GM23338 (cell line): Measurements from ENCODE around the gene STIM1. TPM values are rescaled to one million over a fixed set of nuclear protein-coding genes. Genes with fewer than 3 reads are reported as not detected.

ENCODE experiments used
- ATAC-seq: fragments of 200-7000 bp; cut with Tn5 transposase; 3 replicates; pipeline ENCODE4 v1.9.1; 2020
- DNase-seq: peaks from one replicate; pipeline ENCODE4 v3.0.0-alpha.2; 2015; ENCODE audit warnings: low spot score
- H2AFZ ChIP-seq: fragments of 200-600 bp; sonication (generic); 2 replicates; pipeline ENCODE4 v1.8.0; 2016; ENCODE audit warnings: antibody characterized with exemption, mild to moderate bottlenecking, moderate library complexity
- H3F3A ChIP-seq: fragments of 200-600 bp; sonication (generic); replicated peaks from 2 replicates; pipeline ENCODE4 v1.8.0; 2017; ENCODE audit warnings: antibody characterized with exemption, mixed run types, low read depth
- H3K27ac ChIP-seq: fragments of 200-600 bp; sonication (generic); 2 replicates; pipeline ENCODE4 v1.6.1; 2016; ENCODE audit warnings: low read depth
- H3K27me3 ChIP-seq: fragments of 200-600 bp; sonication (generic); 2 replicates; pipeline ENCODE4 v1.8.0; 2016; ENCODE audit warnings: mild to moderate bottlenecking, mixed run types, moderate library complexity; ENCODE audit not compliant: insufficient read depth
- H3K36me3 ChIP-seq: fragments of 200-600 bp; sonication (generic); 2 replicates; pipeline ENCODE4 v1.8.0; 2016; ENCODE audit warnings: mild to moderate bottlenecking; ENCODE audit not compliant: insufficient read depth
- H3K4me1 ChIP-seq: fragments of 200-600 bp; sonication (generic); 2 replicates; pipeline ENCODE4 v1.8.0; 2016; ENCODE audit warnings: mild to moderate bottlenecking, moderate library complexity; ENCODE audit not compliant: insufficient read depth
- H3K4me2 ChIP-seq: fragments of 200-600 bp; sonication (generic); 2 replicates; pipeline ENCODE4 v1.7.1; 2017; ENCODE audit warnings: mixed run types
- H3K4me3 ChIP-seq: fragments of 200-600 bp; sonication (generic); 2 replicates; pipeline ENCODE4 v1.6.1; 2016; ENCODE audit warnings: mixed run types
- H3K79me2 ChIP-seq: fragments of 200-600 bp; sonication (generic); replicated peaks from 2 replicates; pipeline ENCODE4 v1.8.0; 2017; ENCODE audit warnings: mild to moderate bottlenecking; ENCODE audit not compliant: insufficient read depth
- H3K9me2 ChIP-seq: fragments of 200-600 bp; sonication (generic); 2 replicates; pipeline ENCODE4 v1.8.0; 2017; ENCODE audit not compliant: insufficient read depth
- H4K20me1 ChIP-seq: fragments of 200-600 bp; sonication (generic); replicated peaks from 2 replicates; pipeline ENCODE4 v1.8.0; 2017; ENCODE audit warnings: mild to moderate bottlenecking; ENCODE audit not compliant: insufficient read depth
- H3K27ac Mint-ChIP-seq: 2 replicates; pipeline ENCODE4 v1.8.0; 2020; ENCODE audit warnings: inconsistent platforms, mild to moderate bottlenecking, moderate library complexity, mixed read lengths
- H3K27me3 Mint-ChIP-seq: 3 replicates; pipeline ENCODE4 v1.8.0; 2022; ENCODE audit warnings: low read depth, mild to moderate bottlenecking, moderate library complexity, mixed read lengths, inconsistent platforms; ENCODE audit not compliant: insufficient read depth, poor library complexity
- H3K36me3 Mint-ChIP-seq: 3 replicates; pipeline ENCODE4 v1.8.0; 2021; ENCODE audit warnings: low read depth, mild to moderate bottlenecking, inconsistent platforms, moderate library complexity, mixed read lengths
- H3K4me1 Mint-ChIP-seq: 3 replicates; pipeline ENCODE4 v1.8.0; 2020; ENCODE audit warnings: mild to moderate bottlenecking, inconsistent platforms, mixed read lengths
- H3K4me3 Mint-ChIP-seq: 3 replicates; pipeline ENCODE4 v1.8.0; 2021; ENCODE audit warnings: moderate library complexity, mild to moderate bottlenecking, inconsistent platforms, mixed read lengths
- H3K9me3 Mint-ChIP-seq: 3 replicates; pipeline ENCODE4 v1.8.0; 2020; ENCODE audit warnings: moderate library complexity, mild to moderate bottlenecking, inconsistent platforms, mixed read lengths
- EZH2phosphoT487 ChIP-seq: fragments of 200-600 bp; sonication (generic); IDR thresholded peaks from one replicate; pipeline ENCODE4 v1.8.1; 2018; ENCODE audit warnings: antibody characterized with exemption; ENCODE audit not compliant: unreplicated experiment
- JUNB ChIP-seq: IDR thresholded peaks from one replicate; pipeline ENCODE4 v1.6.1; 2016; ENCODE audit warnings: antibody characterized with exemption; ENCODE audit not compliant: unreplicated experiment
- POLR2AphosphoS5 ChIP-seq: IDR thresholded peaks from 2 replicates; pipeline ENCODE4 v1.6.1; 2016; ENCODE audit warnings: antibody characterized with exemption, low read depth
- STAT1 ChIP-seq: IDR thresholded peaks from one replicate; pipeline ENCODE4 v1.6.1; 2016; ENCODE audit warnings: antibody characterized with exemption; ENCODE audit not compliant: unreplicated experiment
- ZNF114 ChIP-seq: fragments of 250-450 bp; sonication (Bioruptor Pico); IDR thresholded peaks from 2 replicates; pipeline ENCODE4 v1.5.0; 2020; ENCODE audit warnings: mild to moderate bottlenecking, moderate library complexity
- ZNF331 ChIP-seq: fragments of 250-450 bp; sonication (Bioruptor Pico); IDR thresholded peaks from 2 replicates; pipeline ENCODE4 v1.5.0; 2020; ENCODE audit warnings: low read depth, mild to moderate bottlenecking, moderate library complexity
- polyA plus RNA-seq: library from polyadenylated mRNA; unstranded; fragments of >200 nt; fragmentation: Nextera tagmentation; extraction: Ambion mirVana; gene quantifications from 2 replicates; pipeline ENCODE4 v1.2.1, GENCODE V29; 2016
- total RNA-seq: library from RNA; depleted of rRNA; stranded (reverse); fragments of >200 nt; shearing (Covaris generic); gene quantifications from 2 replicates; pipeline ENCODE4 v1.2.3, GENCODE V29; 2014
- TF ChIP-seq, protein P1 (sequence below): IDR thresholded peaks from one replicate; pipeline ENCODE4 v1.6.1; 2018; ENCODE audit warnings: antibody characterized with exemption; ENCODE audit not compliant: unreplicated experiment
- TF ChIP-seq, protein P2 (sequence below), 2 experiments: fragments of 200-600 bp in 1 of 2; sonication (generic) in 1 of 2; conservative IDR thresholded peaks; 2 replicates each; pipeline versions ENCODE4 v1.5.1 to v1.6.1; 2016 to 2017; ENCODE audit warnings: antibody characterized with exemption in 2 of 2, low read depth in 2 of 2, mild to moderate bottlenecking in 2 of 2, moderate library complexity in 1 of 2
- TF ChIP-seq, protein P3 (sequence below): IDR thresholded peaks from 2 replicates; pipeline ENCODE4 v1.6.1; 2016; ENCODE audit warnings: antibody characterized with exemption

Gene STIM1
- total and polyA plus RNA-seq, 2 experiments from 2014 or later, result 3.5 to 14.0 TPM

GRCh38 chr11:3845670-3846069 lies 9.8 kb upstream of the STIM1 start:
- ATAC-seq (no peak), DNase-seq (no peak)
- Histone ChIP-seq H3K27me3 (no peaks in the 10 kb centered on the region), H3K9me2 (no peaks in the 10 kb centered on the region), H3F3A (no peaks in the 10 kb centered on the region), H3K27ac (no peak overlapping the region), H3K4me1 (peaks cover 4% of the 10 kb centered on the region; the same call in 1 of the 2 replicates), H3K4me3 (no peak overlapping the region), H3K4me2 (no peak overlapping the region), H4K20me1 (no peaks in the 10 kb centered on the region), H3K79me2 (no peaks in the 10 kb centered on the region), H2AFZ (no peak overlapping the region), H3K36me3 (no peaks in the 10 kb centered on the region)
- peaks cover 7% of the 10 kb centered on the region for H3K27me3 Mint-ChIP-seq
- H3K4me3 Mint-ChIP-seq, result no peak overlapping the region
- TF ChIP-seq STAT1 (no peak), ZNF114 (CRISPR knock-in tag) (no peak), POLR2AphosphoS5 (no peak)
- TF ChIP-seq, protein P1, sequence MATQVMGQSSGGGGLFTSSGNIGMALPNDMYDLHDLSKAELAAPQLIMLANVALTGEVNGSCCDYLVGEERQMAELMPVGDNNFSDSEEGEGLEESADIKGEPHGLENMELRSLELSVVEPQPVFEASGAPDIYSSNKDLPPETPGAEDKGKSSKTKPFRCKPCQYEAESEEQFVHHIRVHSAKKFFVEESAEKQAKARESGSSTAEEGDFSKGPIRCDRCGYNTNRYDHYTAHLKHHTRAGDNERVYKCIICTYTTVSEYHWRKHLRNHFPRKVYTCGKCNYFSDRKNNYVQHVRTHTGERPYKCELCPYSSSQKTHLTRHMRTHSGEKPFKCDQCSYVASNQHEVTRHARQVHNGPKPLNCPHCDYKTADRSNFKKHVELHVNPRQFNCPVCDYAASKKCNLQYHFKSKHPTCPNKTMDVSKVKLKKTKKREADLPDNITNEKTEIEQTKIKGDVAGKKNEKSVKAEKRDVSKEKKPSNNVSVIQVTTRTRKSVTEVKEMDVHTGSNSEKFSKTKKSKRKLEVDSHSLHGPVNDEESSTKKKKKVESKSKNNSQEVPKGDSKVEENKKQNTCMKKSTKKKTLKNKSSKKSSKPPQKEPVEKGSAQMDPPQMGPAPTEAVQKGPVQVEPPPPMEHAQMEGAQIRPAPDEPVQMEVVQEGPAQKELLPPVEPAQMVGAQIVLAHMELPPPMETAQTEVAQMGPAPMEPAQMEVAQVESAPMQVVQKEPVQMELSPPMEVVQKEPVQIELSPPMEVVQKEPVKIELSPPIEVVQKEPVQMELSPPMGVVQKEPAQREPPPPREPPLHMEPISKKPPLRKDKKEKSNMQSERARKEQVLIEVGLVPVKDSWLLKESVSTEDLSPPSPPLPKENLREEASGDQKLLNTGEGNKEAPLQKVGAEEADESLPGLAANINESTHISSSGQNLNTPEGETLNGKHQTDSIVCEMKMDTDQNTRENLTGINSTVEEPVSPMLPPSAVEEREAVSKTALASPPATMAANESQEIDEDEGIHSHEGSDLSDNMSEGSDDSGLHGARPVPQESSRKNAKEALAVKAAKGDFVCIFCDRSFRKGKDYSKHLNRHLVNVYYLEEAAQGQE, result no peak
- TF ChIP-seq, protein P2, sequence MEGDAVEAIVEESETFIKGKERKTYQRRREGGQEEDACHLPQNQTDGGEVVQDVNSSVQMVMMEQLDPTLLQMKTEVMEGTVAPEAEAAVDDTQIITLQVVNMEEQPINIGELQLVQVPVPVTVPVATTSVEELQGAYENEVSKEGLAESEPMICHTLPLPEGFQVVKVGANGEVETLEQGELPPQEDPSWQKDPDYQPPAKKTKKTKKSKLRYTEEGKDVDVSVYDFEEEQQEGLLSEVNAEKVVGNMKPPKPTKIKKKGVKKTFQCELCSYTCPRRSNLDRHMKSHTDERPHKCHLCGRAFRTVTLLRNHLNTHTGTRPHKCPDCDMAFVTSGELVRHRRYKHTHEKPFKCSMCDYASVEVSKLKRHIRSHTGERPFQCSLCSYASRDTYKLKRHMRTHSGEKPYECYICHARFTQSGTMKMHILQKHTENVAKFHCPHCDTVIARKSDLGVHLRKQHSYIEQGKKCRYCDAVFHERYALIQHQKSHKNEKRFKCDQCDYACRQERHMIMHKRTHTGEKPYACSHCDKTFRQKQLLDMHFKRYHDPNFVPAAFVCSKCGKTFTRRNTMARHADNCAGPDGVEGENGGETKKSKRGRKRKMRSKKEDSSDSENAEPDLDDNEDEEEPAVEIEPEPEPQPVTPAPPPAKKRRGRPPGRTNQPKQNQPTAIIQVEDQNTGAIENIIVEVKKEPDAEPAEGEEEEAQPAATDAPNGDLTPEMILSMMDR (conservative IDR thresholded peaks at IDR 0.05; ENCODE audit: low read depth in 2 of 2), result no peak
- no peak overlapping the region for H3K27ac Mint-ChIP-seq
- no peaks in the 10 kb centered on the region for H3K36me3 Mint-ChIP-seq
- H3K9me3 Mint-ChIP-seq, result no peaks in the 10 kb centered on the region
- H3K4me1 Mint-ChIP-seq, result peaks cover 9% of the 10 kb centered on the region; the same call in 2 of the 3 replicates

GRCh38 chr11:3849297-3849874 lies 6.1 kb upstream of the STIM1 start:
- no peaks in the 10 kb centered on the region for H3K79me2 ChIP-seq
- Mint-ChIP-seq H3K36me3 (no peaks in the 10 kb centered on the region; the same call in 2 of the 3 replicates), H3K9me3 (no peaks in the 10 kb centered on the region), H3K4me1 (peaks cover 8% of the 10 kb centered on the region), H3K27ac (no peak overlapping the region), H3K27me3 (no peaks in the 10 kb centered on the region), H3K4me3 (no peak overlapping the region)
- H3F3A ChIP-seq, result peaks cover 5% of the 10 kb centered on the region; the same call in 1 of the 2 replicates
- DNase-seq, result peak; percentile 66
- H3K4me3 ChIP-seq, result no peak overlapping the region
- no peaks in the 10 kb centered on the region for H3K36me3 ChIP-seq
- H3K4me1 ChIP-seq, result peaks cover 8% of the 10 kb centered on the region
- TF ChIP-seq ZNF114 (CRISPR knock-in tag) (no peak), EZH2phosphoT487 (no peak), ZNF331 (CRISPR knock-in tag) (no peak), JUNB (no peak)
- TF ChIP-seq, protein P2 (conservative IDR thresholded peaks at IDR 0.05; ENCODE audit: low read depth in 2 of 2), result peak; percentile 68 to 80
- TF ChIP-seq, protein P3, sequence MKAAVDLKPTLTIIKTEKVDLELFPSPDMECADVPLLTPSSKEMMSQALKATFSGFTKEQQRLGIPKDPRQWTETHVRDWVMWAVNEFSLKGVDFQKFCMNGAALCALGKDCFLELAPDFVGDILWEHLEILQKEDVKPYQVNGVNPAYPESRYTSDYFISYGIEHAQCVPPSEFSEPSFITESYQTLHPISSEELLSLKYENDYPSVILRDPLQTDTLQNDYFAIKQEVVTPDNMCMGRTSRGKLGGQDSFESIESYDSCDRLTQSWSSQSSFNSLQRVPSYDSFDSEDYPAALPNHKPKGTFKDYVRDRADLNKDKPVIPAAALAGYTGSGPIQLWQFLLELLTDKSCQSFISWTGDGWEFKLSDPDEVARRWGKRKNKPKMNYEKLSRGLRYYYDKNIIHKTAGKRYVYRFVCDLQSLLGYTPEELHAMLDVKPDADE, result no peak
- peak; percentile 77 for ATAC-seq
- no peak overlapping the region for H3K4me2 ChIP-seq
- no peak overlapping the region for H3K27ac ChIP-seq
- no peaks in the 10 kb centered on the region for H3K27me3 ChIP-seq
- H4K20me1 ChIP-seq, result no peaks in the 10 kb centered on the region
- no peak overlapping the region for H2AFZ ChIP-seq
- H3K9me2 ChIP-seq, result no peaks in the 10 kb centered on the region
